ENCODE results near the gene IGF2BP3. TPM values are rescaled to one million over a fixed set of nuclear protein-coding genes. Genes with fewer than 3 reads are reported as not detected.

IGF2BP3 gene
- total RNA-seq, 1 donor from 2014 or later: 37.7 TPM

GRCh38 chr7:23261843-23262452 is 208.3 kb downstream of the IGF2BP3 start:
- peak; percentile 78 for DNase-seq

GRCh38 chr7:23260371-23260770 is 209.9 kb downstream of the IGF2BP3 start:
- DNase-seq: no peak

Small RNAs within 50 kb of the gene (small RNA-seq; reads per million reads assigned to genes)
- gene AC079780.1 (ENCODE audit: low replicate concordance): not detected
- not detected for gene RF00019 (ENCODE audit: low replicate concordance)
- not detected for gene RNU7-143P (ENCODE audit: low replicate concordance)
- not detected for gene SNORD65C (ENCODE audit: low replicate concordance)

Other genes with a start within 250 kb of the IGF2BP3 start
- 120 TPM for gene GPNMB, start 223.7 kb downstream of the IGF2BP3 start, total RNA-seq
- 110 TPM for gene MALSU1, start 171.2 kb downstream of the IGF2BP3 start, total RNA-seq
- 56.5 TPM for gene TRA2A, start 61.5 kb upstream of the IGF2BP3 start, total RNA-seq
- 19.5 TPM for gene CCDC126, start 126.9 kb upstream of the IGF2BP3 start, total RNA-seq
- 2.7 TPM for gene FAM221A, start 209.7 kb upstream of the IGF2BP3 start, total RNA-seq
- 0.21 TPM for gene STK31, start 239.7 kb upstream of the IGF2BP3 start, total RNA-seq